MM.1S (cell line): ENCODE measurements around the gene OSBPL2.
A peak's percentile ranks its signal among the peaks of the same experiment; 100 is the strongest.

Experiments used
- DNase-seq: peaks from one replicate; pipeline ENCODE4 v3.0.0-alpha.2; 2015
- H2AFZ ChIP-seq: fragments of 300-600 bp; sonication (generic); 2 replicates; pipeline ENCODE4 v1.6.0; 2016; ENCODE audit warnings: antibody characterized with exemption, low read length
- H3F3A ChIP-seq: fragments of 300-600 bp; sonication (generic); 2 replicates; pipeline ENCODE4 v1.6.1; 2016; ENCODE audit warnings: mild to moderate bottlenecking, antibody characterized with exemption, low read length, moderate library complexity, mixed read lengths; ENCODE audit not compliant: insufficient read depth
- H3K27ac ChIP-seq: fragments of 300-600 bp; sonication (generic); 2 replicates; pipeline ENCODE4 v1.5.1; 2016; ENCODE audit warnings: mild to moderate bottlenecking, low read length
- H3K27me3 ChIP-seq: fragments of 300-600 bp; sonication (generic); replicated peaks from 2 replicates; pipeline ENCODE4 v1.6.0; 2016; ENCODE audit warnings: low read length; ENCODE audit not compliant: insufficient read depth
- H3K36me3 ChIP-seq: fragments of 300-600 bp; sonication (generic); replicated peaks from 2 replicates; pipeline ENCODE4 v1.6.1; 2016; ENCODE audit warnings: mild to moderate bottlenecking, low read length, mixed read lengths; ENCODE audit not compliant: insufficient read depth
- H3K4me1 ChIP-seq: fragments of 300-600 bp; sonication (generic); 2 replicates; pipeline ENCODE4 v1.6.1; 2016; ENCODE audit warnings: low read length, mixed read lengths
- H3K4me2 ChIP-seq: fragments of 300-600 bp; sonication (generic); 2 replicates; pipeline ENCODE4 v1.6.0; 2016; ENCODE audit warnings: low read depth, low read length
- H3K4me3 ChIP-seq: fragments of 300-600 bp; sonication (generic); 2 replicates; pipeline ENCODE4 v1.5.1; 2016; ENCODE audit warnings: low read length, mixed read lengths
- H3K79me2 ChIP-seq: fragments of 300-600 bp; sonication (generic); 2 replicates; pipeline ENCODE4 v1.6.1; 2016; ENCODE audit warnings: mixed run types, low read length, mixed read lengths
- H3K9ac ChIP-seq: fragments of 300-600 bp; sonication (generic); 2 replicates; pipeline ENCODE4 v1.6.1; 2016; ENCODE audit warnings: low read length, mixed read lengths
- H3K9me2 ChIP-seq: fragments of 300-600 bp; sonication (generic); replicated peaks from 2 replicates; pipeline ENCODE4 v1.6.1; 2016; ENCODE audit warnings: mild to moderate bottlenecking, low read length, mixed read lengths; ENCODE audit not compliant: insufficient read depth
- H3K9me3 ChIP-seq: fragments of 300-600 bp; sonication (generic); replicated peaks from 2 replicates; pipeline ENCODE4 v1.6.1; 2016; ENCODE audit warnings: mild to moderate bottlenecking, low read length, mixed read lengths; ENCODE audit not compliant: insufficient read depth
- H4K20me1 ChIP-seq: fragments of 300-600 bp; sonication (generic); 2 replicates; pipeline ENCODE4 v1.6.1; 2016; ENCODE audit warnings: mild to moderate bottlenecking, low read length, moderate library complexity, mixed read lengths; ENCODE audit not compliant: insufficient read depth
- EZH2 ChIP-seq: fragments of 300-600 bp; sonication (generic); optimal IDR thresholded peaks from 2 replicates; pipeline ENCODE3; 2017; ENCODE audit warnings: low read depth, mild to moderate bottlenecking, antibody characterized with exemption, low read length, mixed read lengths
- EZH2phosphoT487 ChIP-seq: fragments of 300-600 bp; sonication (generic); IDR thresholded peaks from 2 replicates; pipeline ENCODE4 v1.6.1; 2018; ENCODE audit warnings: antibody characterized with exemption, low read length
- TF ChIP-seq, protein P1 (sequence below): fragments of 300-600 bp; sonication (generic); IDR thresholded peaks from 2 replicates; pipeline ENCODE4 v1.5.1; 2016; ENCODE audit warnings: antibody characterized with exemption, low read length, mixed read lengths

The OSBPL2 gene

DNA sequence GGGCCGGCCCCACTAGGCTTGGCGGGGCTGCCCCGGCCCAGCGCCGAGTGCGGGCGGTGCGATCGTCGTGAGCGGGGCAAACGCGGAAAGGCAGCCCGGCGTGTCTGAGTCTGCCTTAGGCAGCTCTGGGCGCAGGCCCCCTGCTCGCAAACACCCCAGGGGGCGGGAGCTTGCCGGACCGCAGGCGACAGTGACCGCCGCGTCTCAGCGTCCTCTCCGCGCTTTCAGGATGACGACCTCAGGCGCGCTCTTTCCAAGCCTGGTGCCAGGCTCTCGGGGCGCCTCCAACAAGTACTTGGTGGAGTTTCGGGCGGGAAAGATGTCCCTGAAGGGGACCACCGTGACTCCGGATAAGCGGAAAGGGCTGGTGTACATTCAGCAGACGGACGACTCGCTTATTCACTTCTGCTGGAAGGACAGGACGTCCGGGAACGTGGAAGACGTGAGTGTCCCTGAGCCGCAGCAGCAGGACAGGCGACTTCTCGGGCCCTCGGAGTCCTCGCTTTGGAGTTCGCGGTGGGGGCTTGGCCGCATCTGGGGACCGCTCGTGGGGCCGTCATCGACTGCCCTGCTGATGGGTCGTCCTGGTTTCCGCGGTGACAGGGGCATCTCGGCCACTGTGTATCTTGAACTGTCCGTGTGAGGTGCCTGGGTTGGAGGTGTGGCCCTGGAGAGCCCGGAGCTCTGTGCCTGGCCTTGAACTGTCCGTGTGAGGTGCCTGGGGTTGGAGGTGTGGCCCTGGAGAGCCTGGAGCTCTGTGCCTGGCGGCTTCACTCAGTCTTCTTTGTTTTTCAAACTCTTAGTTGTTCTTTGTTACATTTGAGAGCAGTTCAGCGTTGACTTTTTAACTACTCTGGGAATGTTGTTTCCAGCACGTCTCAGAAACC lies 65.3 kb downstream of the OSBPL2 start:
- Histone ChIP-seq H3F3A (peaks cover 11% of the 10 kb centered on the region; the same call in 1 of the 2 replicates), H3K36me3 (peaks cover 15% of the 10 kb centered on the region)

DNA sequence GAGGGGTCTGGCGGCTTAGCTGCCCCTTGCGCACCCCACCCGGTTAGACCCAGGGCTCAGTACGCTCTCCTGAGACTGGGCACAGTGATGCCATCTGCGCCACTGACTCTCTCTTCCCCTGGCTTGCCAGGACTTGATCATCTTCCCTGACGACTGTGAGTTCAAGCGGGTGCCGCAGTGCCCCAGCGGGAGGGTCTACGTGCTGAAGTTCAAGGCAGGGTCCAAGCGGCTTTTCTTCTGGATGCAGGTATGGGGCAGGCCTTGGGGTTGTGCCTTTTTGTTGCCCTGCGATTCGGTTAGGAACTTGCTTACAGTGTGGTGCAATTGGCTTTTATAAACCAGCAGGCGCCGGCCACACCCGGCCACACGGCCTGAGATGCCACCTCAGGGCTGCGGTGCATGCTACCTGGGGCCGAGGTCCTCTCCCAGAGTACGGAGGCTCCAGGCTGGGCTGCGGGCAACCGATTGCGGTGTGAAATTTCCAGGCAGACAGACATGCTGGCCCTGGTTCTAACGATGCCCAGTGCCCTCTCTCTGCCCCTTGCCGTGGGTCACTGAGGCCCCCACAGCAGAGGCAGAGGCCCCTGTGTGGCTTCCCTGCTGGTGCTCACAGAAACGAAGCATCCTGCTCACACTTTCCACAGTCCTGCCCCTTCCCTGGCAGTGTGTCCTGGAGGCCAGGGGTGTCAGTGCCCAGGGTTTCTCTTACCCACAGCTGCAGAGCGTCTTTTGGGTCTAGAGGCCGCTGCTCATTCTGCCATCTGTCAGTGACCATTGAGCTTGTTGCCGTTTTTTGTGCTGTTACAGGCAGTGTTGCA lies 66.2 kb downstream of the OSBPL2 start:
- Histone ChIP-seq H3F3A (peaks cover 11% of the 10 kb centered on the region; the same call in 1 of the 2 replicates), H3K4me1 (peaks cover 9% of the 10 kb centered on the region)

More for the DNA sequence above, 65.3 kb downstream of the OSBPL2 start:
- TF ChIP-seq, protein P1, sequence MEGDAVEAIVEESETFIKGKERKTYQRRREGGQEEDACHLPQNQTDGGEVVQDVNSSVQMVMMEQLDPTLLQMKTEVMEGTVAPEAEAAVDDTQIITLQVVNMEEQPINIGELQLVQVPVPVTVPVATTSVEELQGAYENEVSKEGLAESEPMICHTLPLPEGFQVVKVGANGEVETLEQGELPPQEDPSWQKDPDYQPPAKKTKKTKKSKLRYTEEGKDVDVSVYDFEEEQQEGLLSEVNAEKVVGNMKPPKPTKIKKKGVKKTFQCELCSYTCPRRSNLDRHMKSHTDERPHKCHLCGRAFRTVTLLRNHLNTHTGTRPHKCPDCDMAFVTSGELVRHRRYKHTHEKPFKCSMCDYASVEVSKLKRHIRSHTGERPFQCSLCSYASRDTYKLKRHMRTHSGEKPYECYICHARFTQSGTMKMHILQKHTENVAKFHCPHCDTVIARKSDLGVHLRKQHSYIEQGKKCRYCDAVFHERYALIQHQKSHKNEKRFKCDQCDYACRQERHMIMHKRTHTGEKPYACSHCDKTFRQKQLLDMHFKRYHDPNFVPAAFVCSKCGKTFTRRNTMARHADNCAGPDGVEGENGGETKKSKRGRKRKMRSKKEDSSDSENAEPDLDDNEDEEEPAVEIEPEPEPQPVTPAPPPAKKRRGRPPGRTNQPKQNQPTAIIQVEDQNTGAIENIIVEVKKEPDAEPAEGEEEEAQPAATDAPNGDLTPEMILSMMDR = no peak
- no peak for TF ChIP-seq EZH2phosphoT487
- peak; percentile 26 for DNase-seq
- peaks cover 9% of the 10 kb centered on the region for H3K4me1 ChIP-seq
- H3K79me2 ChIP-seq = peaks cover 50% of the 10 kb centered on the region
- peaks cover 30% of the 10 kb centered on the region for H4K20me1 ChIP-seq
- H2AFZ ChIP-seq = no peak overlapping the region
- peak overlapping the region; percentile 95 for H3K4me2 ChIP-seq
- peak overlapping the region; percentile 91 for H3K9ac ChIP-seq
- no peaks in the 10 kb centered on the region for H3K9me3 ChIP-seq
- H3K9me2 ChIP-seq = no peaks in the 10 kb centered on the region
- H3K27me3 ChIP-seq = no peaks in the 10 kb centered on the region
- peak overlapping the region; percentile 56 for H3K27ac ChIP-seq
- H3K4me3 ChIP-seq = peak overlapping the region; percentile 85

DNA sequence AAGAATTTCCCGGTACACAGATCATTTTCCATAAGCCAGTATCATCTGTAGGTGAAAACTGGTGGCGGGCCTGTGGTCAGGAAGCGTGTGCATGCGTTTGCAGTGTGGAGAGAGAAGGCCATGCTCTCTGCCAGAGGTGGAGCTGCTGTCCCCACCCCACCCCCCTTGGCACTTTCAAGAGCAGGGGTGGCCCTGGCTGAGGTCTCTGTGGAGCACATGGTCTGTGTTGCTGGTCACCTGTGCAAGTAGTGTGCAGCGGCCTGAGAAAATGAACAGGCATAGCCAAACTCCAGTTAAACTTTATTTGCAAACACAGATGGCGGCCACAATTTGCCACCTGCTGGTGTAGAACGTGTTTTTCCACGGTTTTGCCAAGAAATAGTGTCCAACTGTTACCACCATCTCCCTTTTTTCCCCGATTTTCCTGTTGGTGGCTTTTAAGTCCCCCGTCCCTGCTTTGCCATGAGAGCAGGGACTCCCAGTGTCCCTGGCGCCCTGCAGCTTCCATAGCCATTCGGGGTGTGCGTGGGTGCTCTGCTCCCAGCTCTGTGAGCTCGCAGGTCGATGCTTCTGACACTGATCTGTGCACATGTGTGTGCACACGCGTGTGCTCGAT lies 66.9 kb downstream of the OSBPL2 start:
- H3K27me3 ChIP-seq = no peaks in the 10 kb centered on the region
- H3K79me2 ChIP-seq = peaks cover 50% of the 10 kb centered on the region
- peaks cover 15% of the 10 kb centered on the region for H3K36me3 ChIP-seq
- peak overlapping the region; percentile 95 for H3K4me2 ChIP-seq
- H3K9ac ChIP-seq = peak overlapping the region; percentile 91
- H3K27ac ChIP-seq = peak overlapping the region; percentile 56; the same call in 1 of the 2 replicates
- H3F3A ChIP-seq = peaks cover 11% of the 10 kb centered on the region; the same call in 1 of the 2 replicates
- no peaks in the 10 kb centered on the region for H3K9me2 ChIP-seq
- TF ChIP-seq, protein P1 = no peak
- TF ChIP-seq EZH2phosphoT487 (no peak), EZH2 (no peak)
- H3K9me3 ChIP-seq = no peaks in the 10 kb centered on the region
- DNase-seq = peak; percentile 30
- peaks cover 30% of the 10 kb centered on the region for H4K20me1 ChIP-seq
- no peak overlapping the region for H2AFZ ChIP-seq
- H3K4me1 ChIP-seq = peaks cover 9% of the 10 kb centered on the region
- H3K4me3 ChIP-seq = peak overlapping the region; percentile 85

More for the DNA sequence above, 66.2 kb downstream of the OSBPL2 start:
- H3K27me3 ChIP-seq = no peaks in the 10 kb centered on the region
- no peaks in the 10 kb centered on the region for H3K9me2 ChIP-seq
- peaks cover 30% of the 10 kb centered on the region for H4K20me1 ChIP-seq
- TF ChIP-seq EZH2phosphoT487 (no peak), EZH2 (no peak)
- TF ChIP-seq, protein P1 = no peak
- H3K9ac ChIP-seq = peak overlapping the region; percentile 91
- peak overlapping the region; percentile 85 for H3K4me3 ChIP-seq
- H3K4me2 ChIP-seq = peak overlapping the region; percentile 95
- no peak overlapping the region for H2AFZ ChIP-seq
- DNase-seq = peak; percentile 11
- H3K27ac ChIP-seq = peak overlapping the region; percentile 56; the same call in 1 of the 2 replicates
- H3K9me3 ChIP-seq = no peaks in the 10 kb centered on the region
- H3K36me3 ChIP-seq = peaks cover 15% of the 10 kb centered on the region
- peaks cover 50% of the 10 kb centered on the region for H3K79me2 ChIP-seq
